Chondrocyte (in vitro differentiated cells): ENCODE measurements around the gene CNGA2. TPM values are rescaled to one million over a fixed set of nuclear protein-coding genes. Genes with fewer than 3 reads are reported as not detected.

Experiments
- DNase-seq: peaks from one replicate; pipeline ENCODE4 v3.0.0; 2021; ENCODE audit warnings: mixed read lengths, low spot score
- H3K27ac Mint-ChIP-seq: one replicate; pipeline ENCODE4 v1.8.0; 2021; ENCODE audit warnings: mild to moderate bottlenecking, moderate library complexity, mixed read lengths; ENCODE audit not compliant: unreplicated experiment
- H3K27me3 Mint-ChIP-seq: 2 replicates; pipeline ENCODE4 v1.8.0; 2021; ENCODE audit warnings: low read depth, mixed read lengths
- H3K36me3 Mint-ChIP-seq: 2 replicates; pipeline ENCODE4 v1.8.0; 2021; ENCODE audit warnings: low read depth, mixed read lengths
- H3K4me1 Mint-ChIP-seq: 2 replicates; pipeline ENCODE4 v1.8.0; 2021; ENCODE audit warnings: low read depth, mild to moderate bottlenecking, mixed read lengths
- H3K4me3 Mint-ChIP-seq: one replicate; pipeline ENCODE4 v1.8.0; 2021; ENCODE audit warnings: mild to moderate bottlenecking, moderate library complexity, mixed read lengths; ENCODE audit not compliant: unreplicated experiment
- H3K9me3 Mint-ChIP-seq: 2 replicates; pipeline ENCODE4 v1.8.0; 2021; ENCODE audit warnings: low read depth, mixed read lengths
- CTCF ChIP-seq: fragments of 200-600 bp; sonication (generic); IDR thresholded peaks from 2 replicates; pipeline ENCODE4 v1.5.0; 2021; ENCODE audit warnings: antibody characterized with exemption, mild to moderate bottlenecking, moderate library complexity
- total RNA-seq: library from RNA; stranded (reverse); gene quantifications from 3 replicates; pipeline ENCODE4 v1.2.1, GENCODE V29; 2021

Gene CNGA2
- total RNA-seq, 1 donor from 2014 or later, result not detected

GRCh38 chrX:151791961-151792360 lies 57.4 kb downstream of the CNGA2 start:
- no peaks in the 10 kb centered on the region for H3K27me3 Mint-ChIP-seq
- H3K27ac Mint-ChIP-seq, result no peak overlapping the region
- H3K36me3 Mint-ChIP-seq, result no peaks in the 10 kb centered on the region
- H3K9me3 Mint-ChIP-seq, result peaks cover 32% of the 10 kb centered on the region
- TF ChIP-seq CTCF, result no peak
- no peak overlapping the region for H3K4me3 Mint-ChIP-seq
- no peaks in the 10 kb centered on the region for H3K4me1 Mint-ChIP-seq
- DNase-seq, result no peak

- Mint-ChIP-seq H3K27ac (no peak overlapping the region), H3K4me3 (no peak overlapping the region), H3K36me3 (no peaks in the 10 kb centered on the region), H3K9me3 (peaks cover 33% of the 10 kb centered on the region), H3K4me1 (no peaks in the 10 kb centered on the region), H3K27me3 (no peaks in the 10 kb centered on the region)
- no peak for TF ChIP-seq CTCF
- DNase-seq, result no peak
Measured at GRCh38 chrX:151792505-151792904, 58.0 kb downstream of the CNGA2 start.

GRCh38 chrX:151793886-151794285 lies 59.3 kb downstream of the CNGA2 start:
- Mint-ChIP-seq H3K27ac (no peak overlapping the region), H3K27me3 (no peaks in the 10 kb centered on the region), H3K36me3 (no peaks in the 10 kb centered on the region), H3K4me3 (no peak overlapping the region), H3K9me3 (peaks cover 41% of the 10 kb centered on the region), H3K4me1 (no peaks in the 10 kb centered on the region)
- no peak for DNase-seq
- no peak for TF ChIP-seq CTCF

Other genes starting within 250 kb of the CNGA2 start
- gene PASD1, start 171.1 kb upstream of the CNGA2 start, total RNA-seq, result not detected in 3 replicates
- gene PRRG3, start 39.3 kb upstream of the CNGA2 start, total RNA-seq, result not detected in 3 replicates
- not detected in 3 replicates for gene FATE1, start 18.7 kb upstream of the CNGA2 start, total RNA-seq
- gene MAGEA4, start 178.1 kb downstream of the CNGA2 start, total RNA-seq, result not detected in 3 replicates
- gene GABRE, start 239.9 kb downstream of the CNGA2 start, total RNA-seq, result 0.51 to 1.0 TPM (median 0.94 TPM) in 3 replicates